ENCODE results near the gene ANKRD63.

DNA sequence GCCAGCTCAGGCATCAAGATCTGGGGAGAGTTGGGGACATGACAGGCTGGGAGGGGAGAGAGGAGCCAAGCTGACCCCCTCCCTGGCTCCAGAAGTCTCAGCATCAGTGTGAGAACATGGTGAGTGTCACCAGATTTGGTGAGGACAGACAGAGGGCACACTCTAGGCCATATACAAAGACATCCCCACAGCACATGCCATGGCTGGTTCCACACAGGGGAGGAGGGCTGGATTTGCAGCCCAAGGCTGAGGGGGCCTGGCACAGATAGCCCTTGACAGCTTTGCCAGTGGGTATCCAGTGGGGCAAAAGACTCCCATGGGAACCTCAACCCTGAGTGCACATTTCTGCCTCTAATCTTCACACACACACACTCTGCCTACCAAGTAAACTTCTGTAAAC, 10.1 kb upstream of the ANKRD63 start:
- TF ChIP-seq, protein P1, sequence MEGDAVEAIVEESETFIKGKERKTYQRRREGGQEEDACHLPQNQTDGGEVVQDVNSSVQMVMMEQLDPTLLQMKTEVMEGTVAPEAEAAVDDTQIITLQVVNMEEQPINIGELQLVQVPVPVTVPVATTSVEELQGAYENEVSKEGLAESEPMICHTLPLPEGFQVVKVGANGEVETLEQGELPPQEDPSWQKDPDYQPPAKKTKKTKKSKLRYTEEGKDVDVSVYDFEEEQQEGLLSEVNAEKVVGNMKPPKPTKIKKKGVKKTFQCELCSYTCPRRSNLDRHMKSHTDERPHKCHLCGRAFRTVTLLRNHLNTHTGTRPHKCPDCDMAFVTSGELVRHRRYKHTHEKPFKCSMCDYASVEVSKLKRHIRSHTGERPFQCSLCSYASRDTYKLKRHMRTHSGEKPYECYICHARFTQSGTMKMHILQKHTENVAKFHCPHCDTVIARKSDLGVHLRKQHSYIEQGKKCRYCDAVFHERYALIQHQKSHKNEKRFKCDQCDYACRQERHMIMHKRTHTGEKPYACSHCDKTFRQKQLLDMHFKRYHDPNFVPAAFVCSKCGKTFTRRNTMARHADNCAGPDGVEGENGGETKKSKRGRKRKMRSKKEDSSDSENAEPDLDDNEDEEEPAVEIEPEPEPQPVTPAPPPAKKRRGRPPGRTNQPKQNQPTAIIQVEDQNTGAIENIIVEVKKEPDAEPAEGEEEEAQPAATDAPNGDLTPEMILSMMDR (IDR thresholded peaks at IDR 0.05; ENCODE audit: low read length), result no peak
- TF ChIP-seq EZH2 (optimal IDR thresholded peaks at IDR 0.05; ENCODE audit: low read depth, low read length), result no peak
